Effector memory CD4-positive, alpha-beta T cell (primary cell): ENCODE measurements around the gene PPP2R3B.

Source experiments
- DNase-seq, 3 donors: peaks; one replicate each; pipeline ENCODE4 v3.0.0-alpha.2; 2020
- H3K27ac ChIP-seq: 2 replicates; pipeline ENCODE4 v1.7.0; 2013; ENCODE audit warnings: mild to moderate bottlenecking, low read length, moderate library complexity; ENCODE audit not compliant: insufficient read depth, poor library complexity, severe bottlenecking
- H3K27me3 ChIP-seq: replicated peaks from 2 replicates; pipeline ENCODE4 v1.7.0; 2013; ENCODE audit warnings: mild to moderate bottlenecking, low read length; ENCODE audit not compliant: insufficient read depth, control insufficient read depth, poor library complexity, severe bottlenecking
- H3K36me3 ChIP-seq: 2 replicates; pipeline ENCODE4 v1.7.0; 2013; ENCODE audit warnings: mild to moderate bottlenecking, low read length, moderate library complexity; ENCODE audit not compliant: control insufficient read depth, insufficient read depth
- H3K4me1 ChIP-seq: 2 replicates; pipeline ENCODE4 v1.7.0; 2013; ENCODE audit warnings: low read length, mild to moderate bottlenecking; ENCODE audit not compliant: control insufficient read depth, insufficient read depth, poor library complexity, severe bottlenecking
- H3K4me3 ChIP-seq: 2 replicates; pipeline ENCODE4 v1.7.0; 2013; ENCODE audit warnings: low read length, low read depth, mild to moderate bottlenecking; ENCODE audit not compliant: insufficient read depth, poor library complexity, severe bottlenecking
- H3K9me3 ChIP-seq: 2 replicates; pipeline ENCODE4 v1.7.0; 2013; ENCODE audit warnings: mild to moderate bottlenecking, low read length, moderate library complexity; ENCODE audit not compliant: control insufficient read depth

PPP2R3B gene

DNA sequence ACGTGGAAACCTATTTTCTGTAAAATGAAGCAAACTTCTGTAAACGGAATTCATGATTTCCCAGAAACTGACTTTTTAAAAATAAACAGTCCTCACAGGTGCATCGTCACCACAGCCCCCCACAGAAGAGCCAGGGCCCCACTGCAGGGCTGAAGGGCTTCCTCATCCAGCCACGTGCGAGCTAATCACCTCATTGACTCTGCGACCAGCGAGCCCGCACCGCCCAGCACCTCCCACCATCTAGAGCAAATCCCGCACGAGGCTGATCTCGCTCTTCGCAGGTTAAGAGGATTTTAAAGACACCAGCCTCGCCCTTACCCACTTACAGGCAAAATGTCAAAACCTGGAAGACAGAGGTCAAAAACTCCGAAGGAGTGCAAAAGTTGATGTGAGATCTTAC is 14.8 kb downstream of the PPP2R3B start:
- H3K9me3 ChIP-seq = no peaks in the 10 kb centered on the region
- no peaks in the 10 kb centered on the region for H3K36me3 ChIP-seq
- no peak overlapping the region for H3K27ac ChIP-seq
- no peak overlapping the region for H3K4me3 ChIP-seq
- no peak for DNase-seq
- peaks cover 4% of the 10 kb centered on the region for H3K27me3 ChIP-seq
- peaks cover 14% of the 10 kb centered on the region for H3K4me1 ChIP-seq

DNA sequence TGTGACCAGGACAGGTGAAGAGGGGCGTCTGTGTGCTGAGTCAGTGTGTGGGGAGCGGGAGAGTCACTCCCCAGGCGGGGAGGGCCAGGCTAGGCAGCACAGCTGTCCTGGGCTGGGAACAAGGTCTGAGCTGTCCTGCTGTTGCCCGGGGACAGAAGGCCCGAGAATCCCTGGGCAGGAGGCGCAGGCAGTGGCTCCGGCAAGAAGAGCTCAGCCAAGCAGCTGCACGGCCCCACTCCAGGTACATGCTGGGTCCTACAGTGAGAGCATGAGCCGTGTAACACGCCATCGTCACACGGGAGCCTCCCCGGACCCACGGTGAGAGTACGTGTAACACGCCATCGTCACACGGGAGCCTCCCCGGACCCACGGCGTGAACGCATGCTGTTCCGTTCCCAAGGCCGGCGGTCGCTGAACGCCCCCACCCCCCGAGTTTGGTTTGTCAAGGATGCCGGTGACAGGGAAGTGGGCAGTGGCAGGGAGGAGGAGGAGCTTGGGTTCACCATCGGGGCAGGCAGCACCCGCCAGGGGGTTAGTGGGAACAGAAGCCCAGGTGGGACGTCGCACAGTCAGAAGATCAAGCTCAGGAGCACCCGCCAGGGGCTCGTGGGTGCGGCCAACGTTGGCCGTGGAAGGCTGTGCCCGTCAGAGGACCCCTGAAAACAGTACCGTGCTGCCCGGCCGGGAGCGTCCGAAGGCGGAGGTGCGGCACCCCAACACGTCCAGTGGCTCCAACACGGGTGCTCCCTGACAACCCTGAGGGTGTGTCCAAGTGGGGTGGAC is 15.6 kb downstream of the PPP2R3B start:
- no peaks in the 10 kb centered on the region for H3K9me3 ChIP-seq
- no peak overlapping the region for H3K27ac ChIP-seq
- H3K36me3 ChIP-seq = no peaks in the 10 kb centered on the region
- H3K4me3 ChIP-seq = no peak overlapping the region
- H3K4me1 ChIP-seq = peaks cover 14% of the 10 kb centered on the region
- DNase-seq = no peak
- peaks cover 4% of the 10 kb centered on the region for H3K27me3 ChIP-seq

DNA sequence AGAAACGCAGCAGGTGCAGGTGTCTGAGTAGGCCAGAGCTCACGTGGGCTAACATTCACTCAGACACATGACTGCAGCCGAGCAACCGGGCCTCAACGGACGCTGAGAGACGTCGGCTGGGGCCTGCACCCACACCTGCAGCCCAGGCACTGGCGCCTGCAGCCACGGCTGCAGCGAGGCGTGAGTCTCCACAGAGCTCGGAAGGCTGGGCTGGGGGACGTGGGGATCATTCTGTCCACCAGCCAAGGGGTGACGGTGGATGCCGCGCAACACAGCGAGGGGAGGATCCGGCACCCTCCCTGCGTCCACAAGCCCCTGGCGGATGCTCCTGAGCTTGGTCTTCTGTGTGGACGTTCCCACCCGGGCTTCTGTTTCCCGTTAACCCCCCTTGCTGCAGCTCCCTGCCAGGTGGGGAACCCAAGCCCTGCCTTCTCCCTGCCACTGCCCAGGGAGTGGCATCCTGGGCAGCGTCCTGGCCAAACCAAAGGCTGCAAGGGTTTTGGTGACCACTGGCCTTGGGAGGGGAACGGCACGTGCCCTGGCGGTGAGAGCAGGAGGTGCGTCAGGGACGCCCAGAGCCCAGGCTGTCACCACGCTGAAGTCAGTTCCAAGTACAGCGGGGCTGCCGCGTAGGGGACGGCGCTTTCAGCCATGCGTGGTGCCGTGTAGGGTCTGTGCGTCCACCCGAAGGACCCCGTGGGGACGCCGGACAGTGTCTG is 16.3 kb downstream of the PPP2R3B start:
- H3K4me3 ChIP-seq = no peak overlapping the region
- peaks cover 4% of the 10 kb centered on the region for H3K27me3 ChIP-seq
- H3K36me3 ChIP-seq = no peaks in the 10 kb centered on the region
- no peak overlapping the region for H3K27ac ChIP-seq
- no peak for DNase-seq
- H3K9me3 ChIP-seq = no peaks in the 10 kb centered on the region
- H3K4me1 ChIP-seq = peaks cover 14% of the 10 kb centered on the region

DNA sequence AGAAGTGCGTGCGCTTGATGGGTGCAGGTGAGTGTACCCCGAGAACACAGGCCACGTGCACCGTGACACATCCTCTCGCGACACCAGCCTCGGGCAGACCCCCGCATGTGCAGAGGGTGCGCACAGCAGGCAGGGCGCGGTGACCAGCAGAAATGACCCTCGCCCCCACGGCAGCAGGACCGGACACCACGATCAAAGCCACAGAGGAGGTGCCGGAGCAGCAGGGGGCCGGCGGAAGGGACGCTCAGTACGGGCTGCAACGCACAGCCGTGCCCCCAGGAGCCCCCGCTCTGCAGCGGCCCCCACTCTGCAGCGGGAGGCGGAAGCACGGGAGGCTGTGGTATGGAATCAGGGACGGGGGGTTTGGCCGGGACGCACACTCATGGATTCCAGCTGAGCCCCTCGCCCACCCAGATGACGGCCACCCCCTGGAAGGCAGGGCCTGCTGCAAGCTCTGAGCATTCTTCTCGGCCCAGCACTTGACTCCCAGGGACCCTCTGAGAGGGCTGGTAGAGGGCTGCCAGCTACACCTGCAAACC is 17.1 kb downstream of the PPP2R3B start:
- Histone ChIP-seq H3K4me3 (no peak overlapping the region), H3K27ac (no peak overlapping the region), H3K27me3 (peaks cover 4% of the 10 kb centered on the region), H3K36me3 (no peaks in the 10 kb centered on the region), H3K4me1 (peaks cover 14% of the 10 kb centered on the region), H3K9me3 (no peaks in the 10 kb centered on the region)
- no peak for DNase-seq

DNA sequence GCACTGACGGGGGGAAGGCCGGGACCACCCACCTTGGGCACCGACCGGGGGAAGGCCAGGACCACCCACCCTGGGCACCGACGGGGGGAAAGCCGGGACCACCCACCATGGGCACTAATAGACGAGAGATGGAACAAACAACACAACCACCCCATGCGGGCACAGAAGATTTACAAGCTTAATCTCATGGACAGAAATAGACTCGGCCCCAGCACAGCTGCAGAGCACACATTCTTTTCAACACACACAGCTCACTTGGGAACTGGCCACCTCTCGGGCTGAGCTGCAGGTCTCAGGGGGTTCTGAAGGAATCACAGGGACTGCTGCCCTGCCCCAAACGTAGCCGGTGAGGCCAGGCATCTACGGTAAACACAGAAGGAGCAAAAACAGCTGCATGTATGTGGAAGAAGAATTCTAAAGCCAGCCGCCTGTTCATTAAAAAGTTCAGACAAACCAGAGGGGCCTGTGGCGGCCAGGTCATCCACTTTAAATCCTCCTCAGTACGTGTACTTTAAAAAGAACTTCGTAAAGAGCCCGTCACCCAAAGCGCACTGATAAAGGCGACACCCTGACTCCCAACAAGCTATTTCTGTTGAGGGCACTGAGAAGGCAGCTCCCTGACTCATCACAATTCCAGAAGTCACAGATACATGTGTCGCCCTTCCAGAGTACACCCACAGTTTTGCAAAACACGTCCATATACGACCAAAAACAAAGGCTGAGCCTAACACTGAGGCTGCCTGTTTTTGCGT is 17.7 kb downstream of the PPP2R3B start:
- H3K27ac ChIP-seq = no peak overlapping the region
- H3K27me3 ChIP-seq = peaks cover 3% of the 10 kb centered on the region
- no peak for DNase-seq
- no peak overlapping the region for H3K4me3 ChIP-seq
- peaks cover 7% of the 10 kb centered on the region for H3K4me1 ChIP-seq
- H3K36me3 ChIP-seq = no peaks in the 10 kb centered on the region
- H3K9me3 ChIP-seq = no peaks in the 10 kb centered on the region

DNA sequence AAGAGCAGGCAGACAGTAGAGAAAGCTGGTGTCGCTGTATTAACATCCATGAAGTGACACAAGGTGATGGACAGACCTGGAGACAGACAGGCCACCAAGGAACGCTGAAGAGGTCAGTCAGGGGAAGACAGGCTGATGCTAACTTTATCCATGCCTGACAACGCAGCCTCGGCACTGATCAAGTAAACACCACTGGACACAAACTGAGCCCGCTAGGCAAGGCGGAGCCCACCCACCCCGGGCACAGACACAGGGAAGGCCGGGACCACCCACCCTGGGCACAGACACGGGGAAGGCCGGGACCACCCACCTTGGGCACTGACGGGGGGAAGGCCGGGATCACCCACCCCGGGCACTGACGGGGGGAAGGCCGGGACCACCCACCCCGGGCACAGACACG is 18.8 kb downstream of the PPP2R3B start:
- no peaks in the 10 kb centered on the region for H3K9me3 ChIP-seq

DNA sequence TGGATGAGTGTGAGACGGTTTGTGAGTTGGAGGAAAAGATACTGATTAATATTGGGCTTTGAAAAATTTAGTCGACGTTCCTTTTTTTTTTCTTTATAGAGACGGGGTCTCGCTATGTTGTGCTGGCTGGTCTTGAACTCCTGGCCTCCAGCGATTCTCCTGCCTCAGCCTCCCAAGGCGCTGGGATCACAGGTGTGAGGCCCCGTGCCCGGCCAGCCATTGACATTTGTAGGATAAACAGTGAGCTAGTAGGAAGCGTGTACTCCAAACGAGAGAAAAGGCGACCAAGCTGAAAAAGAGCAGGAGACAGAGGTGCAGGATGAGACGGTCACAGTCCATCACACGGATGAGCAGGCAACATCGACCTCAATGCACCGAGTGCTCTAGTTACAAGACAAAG is 19.4 kb downstream of the PPP2R3B start:
- no peaks in the 10 kb centered on the region for H3K4me1 ChIP-seq
- H3K4me3 ChIP-seq = no peak overlapping the region
- H3K9me3 ChIP-seq = no peaks in the 10 kb centered on the region
- no peak for DNase-seq
- H3K36me3 ChIP-seq = no peaks in the 10 kb centered on the region
- H3K27me3 ChIP-seq = no peaks in the 10 kb centered on the region
- no peak overlapping the region for H3K27ac ChIP-seq

More for the DNA sequence above, 18.8 kb downstream of the PPP2R3B start:
- no peak overlapping the region for H3K27ac ChIP-seq
- no peak for DNase-seq
- H3K27me3 ChIP-seq = no peaks in the 10 kb centered on the region
- H3K36me3 ChIP-seq = no peaks in the 10 kb centered on the region
- no peak overlapping the region for H3K4me3 ChIP-seq
- H3K4me1 ChIP-seq = peaks cover under 1% of the 10 kb centered on the region

DNA sequence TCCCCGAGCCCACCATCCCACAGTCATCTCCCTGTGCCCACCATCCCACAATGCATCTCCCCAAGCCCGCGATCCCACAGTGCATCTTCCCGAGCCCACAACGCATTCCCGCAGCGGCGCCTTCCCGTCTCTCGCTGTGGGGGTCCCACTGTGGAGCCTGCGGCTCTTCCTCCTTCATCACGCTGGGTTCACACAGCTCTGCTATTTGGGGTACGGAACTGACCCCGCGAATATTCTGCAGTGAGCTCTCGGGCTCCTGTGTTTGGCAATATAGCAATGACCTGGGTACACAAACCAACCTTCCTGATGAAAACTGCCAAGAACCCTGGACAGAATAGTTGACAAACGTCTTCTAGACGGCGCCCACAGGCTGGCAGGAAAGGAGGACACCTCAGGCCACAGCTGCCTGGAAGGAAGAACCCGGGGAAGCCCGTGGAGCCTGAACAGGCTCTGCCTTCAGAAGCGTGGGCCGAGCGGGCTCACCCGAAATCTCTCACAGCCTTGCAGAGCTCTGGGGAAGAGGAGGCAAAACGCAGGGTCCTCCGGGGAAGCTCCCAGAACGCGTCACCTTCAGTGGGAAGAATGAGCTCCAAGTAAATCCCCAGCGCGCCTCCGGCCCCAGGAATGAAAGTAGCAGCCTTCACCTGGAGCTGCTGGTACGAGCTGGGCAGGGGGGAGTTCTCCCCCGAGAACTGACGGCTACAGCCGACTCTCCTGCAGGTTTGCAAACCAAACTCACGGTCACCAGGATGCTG is 22.9 kb downstream of the PPP2R3B start:
- no peaks in the 10 kb centered on the region for H3K4me1 ChIP-seq
- H3K27me3 ChIP-seq = no peaks in the 10 kb centered on the region
- peaks cover 20% of the 10 kb centered on the region for H3K36me3 ChIP-seq
- H3K9me3 ChIP-seq = peaks cover 13% of the 10 kb centered on the region
- H3K27ac ChIP-seq = no peak overlapping the region
- no peak overlapping the region for H3K4me3 ChIP-seq
- DNase-seq = no peak

DNA sequence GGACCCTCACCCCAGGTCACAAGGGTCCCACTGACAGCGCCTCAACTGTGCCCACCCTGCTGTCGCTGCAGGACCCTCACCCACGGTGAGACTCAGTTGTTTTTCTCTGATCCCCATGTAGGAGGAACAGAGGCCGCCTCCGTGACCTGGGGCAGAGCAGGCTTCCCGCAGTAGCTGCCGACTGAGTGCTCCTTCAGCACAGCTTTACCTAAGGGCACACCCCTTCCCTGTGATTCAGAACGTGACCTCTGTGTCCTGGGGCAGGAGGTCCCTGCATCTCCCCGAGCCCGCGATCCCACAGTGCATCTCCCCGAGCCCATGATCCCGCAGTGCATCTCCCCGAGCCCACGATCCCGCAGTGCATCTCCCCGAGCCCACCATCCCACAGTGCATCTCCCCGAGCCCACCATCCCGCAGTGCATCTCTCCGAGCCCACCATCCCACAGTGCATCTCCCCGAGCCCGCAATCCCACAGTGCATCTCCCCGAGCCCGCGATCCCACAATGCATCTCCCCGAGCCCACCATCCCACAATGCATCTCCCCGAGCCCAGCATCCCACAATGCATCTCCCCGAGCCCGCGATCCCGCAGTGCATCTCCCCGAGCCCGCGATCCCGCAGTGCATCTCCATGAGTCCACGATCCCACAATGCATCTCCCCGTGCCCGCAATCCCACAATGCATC is 23.6 kb downstream of the PPP2R3B start:
- no peaks in the 10 kb centered on the region for H3K4me1 ChIP-seq
- H3K27me3 ChIP-seq = no peaks in the 10 kb centered on the region
- no peak overlapping the region for H3K4me3 ChIP-seq
- no peak overlapping the region for H3K27ac ChIP-seq
- no peak for DNase-seq
- peaks cover 20% of the 10 kb centered on the region for H3K36me3 ChIP-seq
- H3K9me3 ChIP-seq = peaks cover 13% of the 10 kb centered on the region
